HuH-7 (cell line): ENCODE measurements around the gene CLCNKB.
"Not testable (repeated sequence)": the region's sequence is repeated elsewhere in the genome, so short reads cannot be mapped to it uniquely, and the experiment has no call there.

Source experiments
- DNase-seq: peaks from one replicate; pipeline ENCODE4 v3.0.0; 2011; ENCODE audit warnings: low spot score

The CLCNKB gene

GRCh38 chr1:16015491-16015890 is 28.1 kb upstream of the CLCNKB start:
- no peak for DNase-seq

DNA sequence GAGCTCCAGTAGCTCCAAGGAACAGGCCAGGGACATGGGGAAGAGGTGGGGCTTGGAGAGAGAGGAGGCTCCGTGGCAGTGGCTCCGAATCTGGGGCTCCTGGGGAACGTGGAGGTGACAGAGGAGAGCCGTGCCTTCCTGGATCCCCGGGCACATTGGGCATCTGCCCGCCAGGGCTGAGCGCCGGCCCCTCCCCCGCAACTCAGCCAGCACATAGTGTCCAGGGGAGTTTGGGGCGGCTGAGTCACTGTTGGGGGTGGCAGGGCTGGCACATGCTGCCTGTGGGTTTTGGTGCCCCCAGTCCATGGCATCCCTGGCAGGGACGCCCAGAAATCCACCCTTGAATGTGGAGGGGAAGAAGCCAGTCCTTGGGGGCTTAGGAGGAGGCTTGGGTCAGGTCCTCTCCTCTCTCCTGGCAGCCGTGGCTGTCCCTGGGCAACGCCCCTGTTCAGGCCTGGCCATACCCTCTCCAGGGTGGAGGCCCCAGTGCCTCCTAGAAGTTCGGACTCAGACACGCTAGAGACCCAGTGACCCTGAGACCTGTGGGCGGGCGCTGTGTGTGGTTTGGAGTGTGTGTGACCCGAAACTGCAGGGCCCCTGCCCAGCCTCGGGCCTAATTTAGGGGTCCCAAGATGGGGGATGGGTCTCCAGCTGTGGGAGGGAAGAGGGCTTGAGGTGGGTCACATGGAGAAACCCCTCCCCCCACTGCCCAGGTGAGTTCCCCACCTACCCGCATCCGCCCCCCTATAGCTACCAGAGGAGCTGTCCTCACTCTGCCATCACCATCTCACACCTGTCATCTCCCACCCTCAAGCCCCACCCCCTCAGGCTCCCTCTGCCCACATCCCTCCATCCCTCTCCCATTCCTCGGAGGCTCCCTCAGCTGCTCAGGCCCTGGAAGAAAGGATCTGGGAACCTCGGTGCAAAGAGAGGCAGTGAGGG is 27.4 kb upstream of the CLCNKB start:
- no peak for DNase-seq

DNA sequence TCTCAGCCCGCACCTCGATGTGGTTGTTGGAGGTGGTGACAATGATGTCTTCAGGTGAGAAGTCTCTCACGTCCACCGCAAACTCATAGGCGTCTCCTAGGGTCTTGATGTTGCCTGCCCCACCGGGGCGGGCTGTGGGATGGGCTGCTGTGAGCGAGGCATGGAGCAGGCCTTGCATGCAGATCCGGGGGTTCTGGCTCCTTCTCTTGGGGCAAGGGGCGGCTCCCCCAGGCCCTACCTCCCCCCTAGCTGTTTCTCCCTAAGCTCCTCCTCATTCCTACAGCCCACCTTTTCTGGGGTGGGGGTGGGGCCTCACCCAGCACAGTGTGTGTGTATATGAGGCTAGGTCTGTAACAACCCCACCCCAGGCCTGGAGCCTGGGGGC is 26.5 kb upstream of the CLCNKB start:
- no peak for DNase-seq

- DNase-seq: no peak
These were observed 25.9 kb upstream of the CLCNKB start, which contains the start of gene HSPB7 for GRCh38 chr1:16017461-16018303. Gene HSPB7, minus strand, starts transcription at chr1:16018043. Its CDS starts 80 bp downstream, at chr1:16017963.

DNA sequence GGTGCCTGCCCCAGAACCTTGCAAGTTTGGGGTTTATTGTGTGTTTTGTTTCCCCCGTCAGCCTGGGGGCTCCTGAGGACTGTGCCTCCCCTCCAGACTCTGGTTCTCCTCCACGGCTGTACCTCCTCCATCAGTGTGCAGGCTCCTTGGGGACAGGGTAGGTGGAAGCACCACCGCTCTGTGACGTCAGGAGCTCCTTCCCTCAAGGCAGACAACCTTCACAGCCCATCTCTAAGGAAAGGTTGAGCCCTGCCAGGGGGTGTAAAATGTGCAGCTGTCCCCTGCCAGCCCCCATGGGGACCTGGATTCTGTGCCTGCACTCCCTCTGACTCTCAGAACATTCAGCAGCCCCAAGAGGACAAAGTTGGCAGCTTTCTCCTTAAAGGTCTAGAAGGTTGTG is 25.3 kb upstream of the CLCNKB start:
- no peak for DNase-seq

DNA sequence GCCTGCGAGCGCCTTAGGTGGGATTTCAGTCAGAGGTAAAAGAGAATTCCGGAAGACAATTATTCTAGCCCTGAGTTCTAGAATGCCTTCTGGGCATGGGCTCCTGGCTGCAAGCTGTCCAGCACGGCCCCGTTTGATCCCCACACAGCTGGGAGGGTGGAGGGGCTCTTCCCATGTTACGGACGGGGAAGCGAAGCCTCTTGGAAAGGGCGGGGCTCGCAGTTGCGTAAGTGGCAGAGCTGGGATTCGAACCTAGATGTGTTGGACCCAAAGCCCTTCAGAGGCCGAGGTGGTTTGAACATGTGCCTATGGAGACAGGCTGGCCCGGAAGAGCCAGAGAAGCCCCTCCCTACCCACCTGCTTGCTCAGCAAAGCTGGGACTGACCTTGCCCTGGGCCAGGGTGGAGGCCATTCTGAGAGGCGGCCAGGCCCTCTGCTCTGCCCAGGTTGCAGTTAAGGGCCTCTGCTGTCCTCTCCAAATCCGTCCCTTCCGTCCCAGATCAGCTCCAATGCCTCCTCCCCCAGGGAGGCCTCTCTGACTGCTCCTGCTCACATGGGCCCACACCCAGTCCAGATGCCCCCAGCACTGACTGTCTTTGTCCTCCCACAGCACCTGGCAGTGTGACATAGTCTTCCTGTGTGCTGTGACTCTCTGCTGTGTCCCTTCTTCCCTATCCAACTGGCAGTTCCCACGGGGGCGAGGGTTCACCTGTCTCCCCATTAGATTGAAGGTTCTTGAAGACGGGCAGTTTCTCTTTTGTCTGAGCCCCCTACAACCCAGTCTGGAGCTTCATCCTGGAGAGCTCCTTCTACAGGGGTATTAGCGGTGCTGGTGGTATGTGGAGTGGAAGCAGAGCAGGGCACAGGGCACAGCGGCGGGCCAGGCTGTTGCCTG is 24.6 kb upstream of the CLCNKB start:
- no peak for DNase-seq

- DNase-seq: no peak
These were observed 23.8 kb upstream of the CLCNKB start for GRCh38 chr1:16019644-16020277.

- no peak for DNase-seq
These were observed 23.3 kb upstream of the CLCNKB start for GRCh38 chr1:16020325-16020724.

- DNase-seq: not testable (repeated sequence)
These were observed 22.7 kb upstream of the CLCNKB start for GRCh38 chr1:16020878-16021277.

DNA sequence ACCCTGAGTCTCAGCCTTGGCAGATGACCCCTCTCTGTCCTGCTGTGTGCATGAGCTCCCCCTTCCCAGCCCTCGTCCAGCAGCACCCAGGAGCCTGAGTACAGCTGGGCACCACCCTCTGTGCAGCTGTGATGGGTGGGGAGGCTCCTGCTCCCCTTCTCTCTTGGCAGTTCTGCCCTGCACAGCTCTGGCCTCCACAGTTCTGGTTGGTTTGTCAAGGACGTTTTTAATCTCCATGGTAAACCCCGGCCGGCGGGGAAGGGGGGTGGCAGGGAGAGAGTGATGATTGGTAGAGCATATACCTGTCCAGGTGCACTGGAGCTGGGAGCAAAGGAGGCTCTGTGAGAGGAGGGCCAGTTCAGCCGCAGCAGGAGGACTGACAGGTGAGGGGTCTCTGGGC is 21.9 kb upstream of the CLCNKB start, which contains the start of gene CLCNKA:
Gene CLCNKA, plus strand, starts transcription at position 356 of the 400 bp plus-strand sequence. CDS start 584 bp downstream, outside the sequence.
- no peak for DNase-seq

- no peak for DNase-seq
These were observed 21.2 kb upstream of the CLCNKB start for GRCh38 chr1:16022393-16022792.

DNA sequence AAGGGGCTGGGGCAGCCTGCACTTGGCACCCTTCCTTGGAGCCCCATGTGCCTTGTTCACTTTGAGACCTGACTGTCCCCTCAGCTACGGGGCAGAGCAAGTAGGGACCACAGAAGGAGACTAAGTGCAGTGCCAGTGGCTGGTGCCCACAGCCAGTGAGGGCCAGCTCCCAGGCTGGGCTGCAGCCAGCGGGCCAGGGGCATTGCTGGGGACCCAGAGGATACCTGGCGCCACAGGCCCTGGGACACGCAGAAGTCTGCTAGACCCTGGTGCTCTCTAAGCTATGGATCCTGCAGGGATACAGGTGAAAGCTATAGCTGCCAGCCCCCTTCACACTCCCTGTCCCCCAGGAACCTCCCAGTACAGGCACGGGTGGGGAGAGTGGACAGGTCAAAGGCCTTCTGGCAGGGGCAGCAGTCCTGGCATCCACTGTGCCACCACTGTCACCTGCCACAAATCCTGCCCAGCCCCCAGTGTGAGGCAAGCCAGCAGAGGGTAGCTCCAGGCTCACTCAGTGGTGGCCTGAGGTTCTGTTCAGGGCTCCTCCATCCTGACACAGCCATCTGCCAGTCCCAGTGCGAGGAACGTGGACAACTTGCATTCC is 20.4 kb upstream of the CLCNKB start:
- no peak for DNase-seq

DNA sequence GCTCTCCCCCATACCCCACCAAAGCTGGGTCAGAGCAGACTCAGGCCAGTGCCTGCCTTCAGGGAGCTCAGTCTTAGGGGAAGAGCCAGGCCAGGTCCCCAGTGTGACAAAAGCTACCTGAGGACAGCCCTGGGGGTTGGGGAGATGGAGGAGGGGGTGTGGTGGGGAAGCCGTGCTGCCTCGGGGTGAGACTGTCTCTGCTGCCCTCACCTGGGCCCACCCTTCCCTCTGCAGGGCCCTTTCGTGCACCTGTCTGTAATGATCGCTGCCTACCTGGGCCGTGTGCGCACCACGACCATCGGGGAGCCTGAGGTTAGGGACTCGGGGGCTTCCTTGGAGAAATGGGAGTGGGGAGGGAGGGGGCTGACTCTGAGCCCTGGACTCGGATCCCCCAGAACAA is 17.3 kb upstream of the CLCNKB start:
- DNase-seq: not testable (repeated sequence)

DNA sequence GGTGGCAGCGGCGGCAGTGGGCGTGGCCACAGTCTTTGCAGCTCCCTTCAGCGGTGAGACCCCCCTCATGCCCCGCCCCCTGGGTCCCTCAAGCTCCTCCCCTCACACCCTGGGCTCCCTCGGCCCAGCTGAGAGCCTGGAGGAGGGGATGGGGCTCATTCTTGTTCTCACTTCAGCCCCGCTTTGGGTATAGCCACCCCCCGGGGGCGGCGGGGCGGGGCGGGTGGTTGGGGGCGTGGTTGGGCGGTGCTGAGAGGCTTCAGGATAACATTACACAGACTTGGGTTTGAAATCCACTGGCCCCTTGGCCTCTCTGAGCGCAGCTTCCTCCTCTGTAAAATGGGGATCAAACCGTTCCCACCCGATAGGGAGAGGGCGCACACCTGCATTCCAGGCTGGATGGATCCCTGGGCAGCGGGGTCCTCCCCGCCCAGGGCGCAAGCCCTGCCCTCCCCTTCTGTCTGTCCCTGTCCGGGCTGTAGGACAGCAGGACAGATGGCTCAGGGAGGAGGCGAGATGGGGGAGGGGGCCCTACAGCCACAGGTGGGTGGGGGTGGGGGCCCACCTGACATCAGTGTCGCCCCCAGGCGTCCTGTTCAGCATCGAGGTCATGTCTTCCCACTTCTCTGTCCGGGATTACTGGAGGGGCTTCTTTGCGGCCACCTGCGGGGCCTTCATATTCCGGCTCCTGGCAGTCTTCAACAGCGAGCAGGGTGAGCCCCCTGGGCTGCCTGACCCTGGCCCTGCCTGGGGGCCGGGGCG is 16.7 kb upstream of the CLCNKB start:
- peak; percentile 62 for DNase-seq

DNA sequence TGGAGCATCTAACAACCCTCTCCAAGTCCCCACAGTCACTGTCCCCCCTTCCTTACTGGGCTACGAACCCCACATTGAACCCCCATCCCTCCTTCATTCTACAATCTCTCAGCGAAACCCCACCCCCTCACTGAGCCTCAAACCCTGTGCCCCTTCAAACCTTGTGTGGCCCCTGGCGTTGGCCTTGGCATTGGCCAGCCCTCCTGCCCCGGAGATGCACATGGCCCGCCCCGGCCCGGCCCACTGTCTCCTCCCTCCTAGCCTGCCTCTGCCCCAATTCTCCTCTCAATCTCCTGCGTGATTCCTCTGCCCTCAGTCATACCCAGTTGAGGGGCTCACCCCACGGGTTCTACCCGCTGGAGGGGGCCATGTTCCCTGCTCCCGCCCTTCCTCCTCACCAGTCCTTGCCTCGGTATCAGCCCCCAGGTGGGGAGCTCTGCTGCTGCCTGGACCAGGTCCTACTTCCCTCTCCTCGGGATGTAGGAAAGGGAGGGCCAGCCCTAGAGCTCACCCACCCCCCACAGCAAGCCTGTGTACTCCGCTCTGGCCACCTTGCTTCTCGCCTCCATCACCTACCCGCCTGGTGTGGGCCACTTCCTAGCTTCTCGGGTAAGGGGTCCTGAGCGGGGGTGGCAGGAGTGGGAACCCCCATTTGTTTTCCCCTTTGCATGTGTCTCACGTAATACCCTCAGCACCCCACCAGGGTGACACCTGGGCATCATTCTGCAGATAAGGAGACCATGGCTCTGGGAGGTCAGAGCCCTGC is 15.2 kb upstream of the CLCNKB start:
- no peak for DNase-seq

DNA sequence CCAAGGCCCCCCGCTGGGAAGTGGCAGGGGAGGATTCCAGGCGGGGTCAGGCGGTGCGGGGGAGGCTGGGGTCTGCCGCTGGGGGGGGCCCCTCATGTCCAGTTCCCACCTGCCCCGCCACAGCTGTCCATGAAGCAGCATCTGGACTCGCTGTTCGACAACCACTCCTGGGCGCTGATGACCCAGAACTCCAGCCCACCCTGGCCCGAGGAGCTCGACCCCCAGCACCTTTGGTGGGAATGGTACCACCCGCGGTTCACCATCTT is 14.6 kb upstream of the CLCNKB start:
- not testable (repeated sequence) for DNase-seq

DNA sequence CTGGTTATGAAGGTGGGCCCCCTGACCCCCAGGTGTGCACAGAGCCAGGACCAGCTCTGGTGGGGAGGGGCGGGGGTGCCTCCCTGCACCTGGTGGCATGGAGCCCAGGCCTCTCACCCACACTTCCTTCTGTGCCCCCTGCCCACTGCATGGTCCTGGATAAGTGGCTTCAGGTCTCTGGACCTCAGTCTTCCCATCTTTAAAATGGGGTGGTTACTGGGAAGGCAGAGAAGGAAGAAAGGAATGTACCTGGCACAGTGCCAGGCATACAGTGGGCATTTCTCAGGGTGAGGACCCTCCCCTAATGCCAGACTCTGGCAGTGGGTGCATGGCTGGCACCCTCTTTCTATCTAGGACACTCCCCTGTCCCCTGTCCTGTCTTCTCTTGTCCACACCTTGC is 14.3 kb upstream of the CLCNKB start:
- DNase-seq: no peak

DNA sequence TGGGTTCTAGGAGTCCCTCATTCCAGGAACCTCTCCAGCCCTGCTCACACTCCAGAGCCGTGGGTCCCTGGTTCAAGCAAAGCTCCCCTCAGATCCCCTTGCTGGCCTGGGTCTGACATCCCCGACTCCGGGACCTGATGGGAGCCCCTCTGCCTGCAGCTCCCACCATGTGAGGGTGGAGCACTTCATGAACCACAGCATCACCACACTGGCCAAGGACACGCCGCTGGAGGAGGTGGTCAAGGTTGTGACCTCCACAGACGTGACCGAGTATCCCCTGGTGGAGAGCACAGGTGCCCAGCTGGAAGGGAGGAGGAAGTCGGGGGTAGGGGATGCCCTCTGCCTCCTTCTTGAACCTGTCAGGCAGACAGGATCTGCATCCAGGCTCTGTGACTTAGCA is 12.0 kb upstream of the CLCNKB start:
- no peak for DNase-seq

DNA sequence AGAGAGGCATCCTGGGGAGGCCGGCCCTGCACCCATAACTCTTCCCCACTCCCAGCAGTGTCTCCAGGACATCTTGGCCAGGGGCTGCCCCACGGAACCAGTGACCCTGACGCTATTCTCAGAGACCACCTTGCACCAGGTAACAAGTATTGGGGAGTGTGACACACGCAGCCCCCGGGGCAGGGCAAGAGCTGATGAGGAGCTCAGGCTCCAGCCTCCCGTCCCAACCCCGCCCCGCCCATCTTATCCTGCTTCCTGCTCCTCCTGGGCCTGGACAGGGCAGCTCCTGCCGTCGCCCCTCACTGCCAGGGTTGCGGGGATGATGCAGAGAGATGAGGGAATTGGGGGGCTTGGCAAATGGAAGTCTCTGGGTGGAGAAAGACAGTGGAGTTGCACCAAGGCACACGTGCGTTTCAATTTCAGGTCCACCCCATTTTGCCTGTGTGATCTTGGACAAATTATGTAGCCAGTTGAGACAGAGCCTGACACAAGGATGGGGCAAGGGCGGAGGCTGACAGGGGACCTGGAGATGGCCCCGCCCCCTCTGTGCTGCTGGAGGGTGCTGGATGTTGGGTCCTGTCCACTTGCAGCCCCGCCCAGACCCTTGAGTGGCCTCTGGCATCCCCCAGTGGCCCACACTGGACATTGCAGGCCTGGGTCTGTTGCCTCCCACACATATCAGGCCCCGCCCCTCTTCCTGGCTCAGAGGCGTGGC is 11.0 kb upstream of the CLCNKB start:
- DNase-seq: peak; percentile 94
